SK-N-DZ (cell line): ENCODE data around the gene FOXK1.

Source experiments
- DNase-seq: peaks from one replicate; pipeline ENCODE4 v3.0.0-alpha.2; 2015; ENCODE audit warnings: low spot score

Gene FOXK1

GRCh38 chr7:4763794-4764185 lies 81.7 kb downstream of the FOXK1 start:
- no peak for DNase-seq

GRCh38 chr7:4764402-4765007 lies 82.4 kb downstream of the FOXK1 start:
- no peak for DNase-seq

DNA sequence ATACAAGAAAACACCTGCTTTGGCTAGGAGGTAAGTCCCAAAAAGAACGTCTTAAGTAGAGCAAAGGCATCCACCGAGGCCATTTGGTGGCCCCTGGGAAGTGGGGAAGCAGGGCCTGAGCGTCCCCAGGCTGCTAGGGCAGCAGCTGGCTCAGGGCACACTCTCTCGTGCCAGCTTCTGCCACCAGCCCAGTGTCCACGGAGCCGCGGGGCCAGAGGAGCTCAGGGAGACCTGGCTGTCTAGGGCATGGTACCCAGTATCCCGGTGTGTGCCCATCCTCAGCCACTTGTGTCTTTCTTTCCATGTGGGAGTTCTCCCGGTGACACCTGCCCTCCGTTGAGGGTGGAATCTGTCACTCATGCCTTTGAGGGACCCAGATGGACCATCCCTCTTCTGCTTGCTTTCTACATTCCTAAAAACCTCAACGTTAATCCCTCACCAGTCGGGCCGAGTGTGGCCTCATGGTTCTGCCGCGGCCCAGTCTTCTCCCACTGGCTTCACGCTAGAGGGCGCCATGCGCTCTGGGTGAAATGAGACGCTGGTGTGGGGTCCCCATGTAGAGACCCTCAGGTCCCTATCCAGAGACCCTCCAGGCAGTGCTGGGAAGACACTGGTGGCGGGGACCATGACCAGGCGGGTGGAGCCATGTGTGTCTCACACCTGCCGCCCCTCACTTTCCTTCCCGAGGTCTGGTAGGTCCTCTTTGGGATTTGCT lies 83.8 kb downstream of the FOXK1 start:
- no peak for DNase-seq

DNA sequence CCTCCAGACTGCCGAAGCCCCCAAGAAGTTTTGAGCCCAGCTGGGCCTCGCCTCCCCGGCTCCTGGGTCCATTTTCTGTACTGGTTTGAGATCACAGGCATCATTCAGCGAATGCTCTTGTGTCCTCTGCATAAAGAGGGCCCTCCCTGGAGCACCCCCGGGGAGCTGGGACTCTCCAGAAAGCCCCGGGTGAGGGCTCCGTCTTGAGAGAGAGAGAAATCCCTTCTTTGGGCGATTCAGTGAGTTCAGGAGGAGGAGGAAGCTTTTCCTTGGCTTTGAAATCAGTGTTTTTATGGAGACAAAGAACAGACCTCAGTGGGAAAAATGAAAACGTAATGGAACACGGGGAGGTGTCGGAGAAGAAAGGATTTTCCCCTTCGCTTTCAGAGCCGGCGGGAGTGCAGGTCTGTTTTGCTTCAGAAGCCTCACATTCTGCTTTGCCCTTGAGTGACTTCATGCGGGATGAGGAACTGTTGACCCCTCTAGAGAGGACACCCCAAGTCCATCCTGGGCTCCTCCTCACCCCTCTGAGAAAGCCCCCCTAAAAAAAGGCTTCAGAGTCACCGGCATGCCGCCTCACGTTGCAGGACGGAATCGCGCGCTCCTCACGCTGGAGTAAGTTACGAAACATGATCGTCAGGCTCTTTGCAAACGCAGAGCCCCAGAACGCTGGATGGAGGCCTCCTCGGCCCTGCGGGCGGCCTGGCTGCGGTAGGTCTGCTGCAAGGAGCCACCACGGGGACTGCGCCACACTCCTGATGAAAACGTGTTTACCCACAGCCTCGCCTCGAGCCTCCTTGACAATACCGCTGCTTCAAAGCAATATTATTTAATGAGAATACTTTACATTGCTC lies 84.8 kb downstream of the FOXK1 start:
- no peak for DNase-seq

GRCh38 chr7:4768597-4769569 lies 86.8 kb downstream of the FOXK1 start:
- no peak for DNase-seq

GRCh38 chr7:4769761-4770160 lies 87.7 kb downstream of the FOXK1 start:
- DNase-seq, result no peak

DNA sequence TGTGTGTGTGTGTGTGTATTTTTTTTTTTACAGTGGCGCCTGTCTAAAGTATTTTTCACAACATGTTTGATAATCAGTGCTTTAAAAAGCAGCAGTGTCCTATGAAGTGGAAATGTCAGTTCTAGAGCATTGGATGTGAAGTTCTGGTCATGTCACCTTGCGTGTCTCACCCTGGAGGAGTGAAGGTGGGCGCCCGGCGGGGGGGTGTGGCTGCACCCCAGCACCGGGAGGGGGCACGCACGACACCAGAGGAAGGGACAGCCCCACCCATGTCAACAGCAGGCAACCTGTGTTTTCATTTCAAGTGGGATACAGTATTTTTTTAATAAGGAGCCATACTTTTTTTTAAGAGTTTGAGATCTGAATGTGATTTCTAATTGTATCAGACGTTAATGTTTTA lies 88.8 kb downstream of the FOXK1 start:
- no peak for DNase-seq

- no peak for DNase-seq
Measured at GRCh38 chr7:4771737-4772136, 89.6 kb downstream of the FOXK1 start.

GRCh38 chr7:4772306-4772705 lies 90.2 kb downstream of the FOXK1 start:
- no peak for DNase-seq

DNA sequence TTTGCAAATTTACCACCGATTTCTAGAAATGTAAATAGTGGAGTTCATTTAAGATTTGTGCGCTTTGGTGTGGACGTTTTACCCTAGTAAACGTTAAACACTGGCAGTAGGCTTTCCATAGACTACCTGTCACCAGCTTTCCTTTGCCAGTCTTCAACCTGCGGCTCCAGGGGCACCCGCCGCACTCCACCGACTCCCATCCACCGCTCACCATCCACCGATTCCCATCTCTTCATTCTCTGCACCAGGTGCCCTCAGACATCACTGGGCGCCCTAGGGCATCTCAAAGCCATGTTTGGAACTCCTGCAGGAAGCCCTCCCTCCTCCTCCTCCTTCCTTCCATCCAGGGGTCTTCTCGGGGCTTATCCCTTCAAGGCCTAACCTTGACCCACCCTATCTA lies 91.9 kb downstream of the FOXK1 start:
- no peak for DNase-seq

DNA sequence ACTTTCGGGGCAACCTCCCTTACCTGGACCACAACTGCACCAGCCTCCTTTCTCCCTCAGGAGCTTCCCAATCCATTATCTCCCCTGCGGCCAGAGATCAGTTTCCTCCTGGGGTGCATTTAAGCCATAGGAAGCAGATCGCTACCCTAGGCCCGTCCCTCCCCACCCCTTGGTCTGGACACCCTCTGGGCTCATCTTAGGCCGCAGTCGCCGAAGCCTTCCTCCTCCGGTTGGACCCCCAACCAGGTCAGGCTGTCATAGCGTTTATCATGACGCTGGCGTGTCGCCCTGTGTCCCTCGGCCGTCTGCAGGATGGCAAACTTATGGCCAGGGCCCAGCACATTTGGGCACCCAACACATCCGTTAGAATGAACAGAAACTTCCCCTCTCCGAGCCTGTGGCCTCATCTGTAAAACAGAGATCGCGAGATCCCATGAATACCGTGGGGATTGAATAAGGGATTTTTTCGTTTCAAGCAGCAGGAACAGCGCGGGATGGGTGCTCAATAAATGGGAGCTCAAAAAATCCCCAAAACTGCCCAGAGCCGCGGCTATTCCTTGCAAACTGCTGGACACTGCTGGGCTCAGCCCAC lies 92.7 kb downstream of the FOXK1 start:
- peak; percentile 23 for DNase-seq

GRCh38 chr7:4775250-4775847 lies 93.3 kb downstream of the FOXK1 start, which contains the start of gene AP5Z1:
Gene AP5Z1, plus strand, starts transcription at chr7:4775623. Its CDS starts 93 bp downstream, at chr7:4775716.
- DNase-seq, result peak; percentile 96

GRCh38 chr7:4775848-4776623 lies 93.9 kb downstream of the FOXK1 start:
- no peak for DNase-seq

- DNase-seq, result no peak
Measured at GRCh38 chr7:4779118-4779517, 97.0 kb downstream of the FOXK1 start.

GRCh38 chr7:4781366-4782069 lies 99.4 kb downstream of the FOXK1 start:
- DNase-seq, result no peak

DNA sequence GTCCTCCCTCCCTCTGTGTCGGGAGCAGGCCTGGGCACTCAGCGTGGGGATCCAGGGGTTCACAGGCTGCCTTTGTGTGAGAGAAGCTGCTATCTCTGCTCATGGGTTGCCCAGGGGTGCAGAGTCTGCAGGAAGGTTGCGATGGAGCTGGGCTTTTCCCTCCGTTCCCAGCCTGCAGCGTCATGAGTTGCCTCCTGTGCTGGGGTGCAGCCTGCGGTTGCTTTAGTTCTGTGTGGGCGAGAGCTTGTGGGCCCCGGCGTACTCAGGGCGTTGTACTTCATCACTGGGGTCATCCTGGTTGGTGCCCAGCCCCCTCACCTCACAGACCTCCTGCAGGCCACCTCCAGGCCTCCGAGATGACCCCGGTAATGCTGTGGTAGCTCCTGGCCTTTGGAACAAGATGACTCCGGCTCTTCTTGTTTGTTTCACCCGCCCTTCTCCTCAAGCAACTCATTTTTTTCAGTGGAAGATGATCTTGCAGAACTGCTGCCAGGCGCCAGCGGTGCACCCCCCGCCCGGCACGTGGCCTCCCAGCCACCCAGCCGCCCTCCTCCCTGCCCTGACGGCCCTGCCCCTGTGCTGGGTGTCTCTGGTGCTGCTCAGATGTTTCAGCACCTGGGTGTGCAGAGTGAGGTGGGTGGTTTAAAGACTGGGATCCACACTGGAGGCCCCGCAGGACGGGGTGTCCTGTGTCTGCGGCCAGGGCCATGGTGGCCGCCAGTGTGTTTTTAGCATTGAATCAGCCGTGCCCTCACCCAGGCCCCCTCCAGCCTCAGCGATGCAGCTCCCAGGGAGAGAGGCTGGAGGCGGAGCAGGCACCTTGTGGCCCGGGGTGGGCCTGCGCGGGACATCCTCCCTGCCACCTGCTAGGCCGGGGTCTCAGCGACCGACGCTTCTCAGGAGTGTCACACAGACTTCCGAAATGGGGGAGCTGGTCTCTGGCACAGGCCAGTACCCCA lies 100.5 kb downstream of the FOXK1 start:
- DNase-seq, result no peak

DNA sequence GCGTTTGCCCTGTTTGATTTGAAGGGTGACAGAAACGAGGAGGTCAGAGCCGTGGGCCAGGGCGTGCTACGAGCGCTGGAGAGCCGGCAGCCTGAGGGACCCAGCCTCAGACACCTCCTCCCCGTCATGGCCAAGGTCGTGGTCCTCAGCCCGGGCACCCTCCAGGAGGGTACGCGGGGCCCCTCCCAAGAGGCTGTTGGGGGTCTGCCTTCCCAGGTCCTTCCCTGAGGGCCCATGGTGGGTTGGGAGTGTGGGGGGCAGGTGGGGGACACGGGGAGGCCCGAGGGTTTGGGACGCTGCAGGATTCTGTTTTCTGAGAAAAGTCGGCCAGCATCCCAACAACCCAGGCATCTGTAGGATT lies 101.2 kb downstream of the FOXK1 start:
- no peak for DNase-seq

- DNase-seq, result no peak
Measured at GRCh38 chr7:4783762-4784351, 101.8 kb downstream of the FOXK1 start.
